ENCODE results near the gene GTF3A. TPM values are rescaled to one million over a fixed set of nuclear protein-coding genes. Genes with fewer than 3 reads are reported as not detected.
"Not testable (repeated sequence)": the region's sequence is repeated elsewhere in the genome, so short reads cannot be mapped to it uniquely, and the experiment has no call there.

GTF3A gene
- total and polyA plus RNA-seq, 2 donors from 2014 or later: 64.8 to 126 TPM

DNA sequence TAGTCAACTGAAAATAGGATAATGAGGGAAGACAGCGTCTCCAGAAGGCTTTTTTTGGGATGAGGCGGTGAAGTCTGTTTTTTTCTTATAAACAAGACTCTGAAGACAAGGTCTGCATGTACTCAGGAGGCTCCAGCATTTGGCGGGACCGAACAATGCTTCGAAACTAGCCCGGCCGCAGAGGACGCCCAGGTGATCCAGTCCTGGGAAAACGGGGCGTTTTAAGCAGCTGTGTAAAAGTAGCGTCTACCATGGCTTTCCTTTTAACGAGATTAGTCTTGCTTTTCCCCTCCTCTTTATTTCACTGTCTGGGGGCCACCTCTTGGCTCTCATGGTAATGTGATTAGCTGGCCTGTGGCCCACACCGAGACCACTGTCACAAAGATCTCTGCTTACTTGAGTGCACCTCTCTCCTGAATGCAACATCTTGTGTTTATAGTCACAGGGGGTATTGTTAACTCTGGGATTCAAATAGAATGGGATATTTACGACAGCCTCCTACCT, 29.4 kb upstream of the GTF3A start:
- Histone ChIP-seq H3K4me3 (ENCODE audit: low read length in 3 of 3) (no peak overlapping the region), H3K9me3 (ENCODE audit: control insufficient read depth in 2 of 3, insufficient read depth in 1 of 3, low read length in 3 of 3) (peaks cover 0 to 8% (median 3%) of the 10 kb centered on the region in 3 donors), H3K27ac (ENCODE audit: low read depth in 2 of 2, low read length in 2 of 2) (no peak overlapping the region), H3K27me3 (ENCODE audit: control insufficient read depth, insufficient read depth, low read length) (no peaks in the 10 kb centered on the region), H3K36me3 (ENCODE audit: control insufficient read depth in 2 of 3, insufficient read depth in 3 of 3, low read length in 3 of 3) (no peaks in the 10 kb centered on the region), H3K4me1 (ENCODE audit: control insufficient read depth in 2 of 3, insufficient read depth in 2 of 3, low read depth in 1 of 3, low read length in 3 of 3) (peaks cover 0 to 2% (median 0%) of the 10 kb centered on the region in 3 donors), H3K9ac (ENCODE audit: low read length in 3 of 3) (no peak overlapping the region)
- DNase-seq (peak in 1 of 5 donors; percentile 26), FAIRE-seq (no peak)
- TF ChIP-seq, protein P1, sequence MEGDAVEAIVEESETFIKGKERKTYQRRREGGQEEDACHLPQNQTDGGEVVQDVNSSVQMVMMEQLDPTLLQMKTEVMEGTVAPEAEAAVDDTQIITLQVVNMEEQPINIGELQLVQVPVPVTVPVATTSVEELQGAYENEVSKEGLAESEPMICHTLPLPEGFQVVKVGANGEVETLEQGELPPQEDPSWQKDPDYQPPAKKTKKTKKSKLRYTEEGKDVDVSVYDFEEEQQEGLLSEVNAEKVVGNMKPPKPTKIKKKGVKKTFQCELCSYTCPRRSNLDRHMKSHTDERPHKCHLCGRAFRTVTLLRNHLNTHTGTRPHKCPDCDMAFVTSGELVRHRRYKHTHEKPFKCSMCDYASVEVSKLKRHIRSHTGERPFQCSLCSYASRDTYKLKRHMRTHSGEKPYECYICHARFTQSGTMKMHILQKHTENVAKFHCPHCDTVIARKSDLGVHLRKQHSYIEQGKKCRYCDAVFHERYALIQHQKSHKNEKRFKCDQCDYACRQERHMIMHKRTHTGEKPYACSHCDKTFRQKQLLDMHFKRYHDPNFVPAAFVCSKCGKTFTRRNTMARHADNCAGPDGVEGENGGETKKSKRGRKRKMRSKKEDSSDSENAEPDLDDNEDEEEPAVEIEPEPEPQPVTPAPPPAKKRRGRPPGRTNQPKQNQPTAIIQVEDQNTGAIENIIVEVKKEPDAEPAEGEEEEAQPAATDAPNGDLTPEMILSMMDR (IDR thresholded peaks at IDR 0.05; ENCODE audit: borderline replicate concordance, extremely low read depth, insufficient read depth): no peak
- intact Hi-C loops (cut with DNase I): no loop called here

DNA sequence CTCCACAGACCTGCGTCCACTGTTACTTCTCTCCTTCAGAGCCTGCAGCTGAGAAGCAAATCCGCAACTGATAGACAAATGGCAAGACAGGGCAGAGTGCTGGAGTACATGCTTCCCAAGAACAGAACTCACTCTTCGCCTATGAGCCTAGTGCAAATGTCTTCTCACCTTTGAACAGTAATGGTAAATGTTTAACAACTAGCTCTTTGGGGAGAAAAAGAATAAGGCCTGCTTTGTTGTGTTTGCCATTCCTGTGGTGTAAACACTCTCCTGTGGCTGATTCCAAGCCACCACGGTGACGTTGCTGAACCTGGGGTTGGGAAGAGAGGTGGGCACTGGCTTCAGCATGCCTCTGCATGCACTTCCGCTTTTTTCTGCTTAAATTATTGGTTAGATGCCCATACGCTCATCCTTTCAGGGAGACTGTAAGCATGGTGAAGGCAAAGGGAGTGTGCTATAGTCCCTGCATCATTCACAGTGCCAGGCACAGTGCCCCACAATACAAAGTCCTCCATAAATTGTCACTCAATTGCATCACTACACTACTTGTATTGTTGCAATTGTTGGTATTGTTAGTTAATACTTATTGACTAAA, 28.1 kb upstream of the GTF3A start:
- no peak overlapping the region for H3K9ac ChIP-seq (ENCODE audit: low read length in 3 of 3)
- no peak overlapping the region for H3K4me3 ChIP-seq (ENCODE audit: low read length in 3 of 3)
- TF ChIP-seq, protein P1 (IDR thresholded peaks at IDR 0.05; ENCODE audit: borderline replicate concordance, extremely low read depth, insufficient read depth): no peak
- no peak overlapping the region for H3K27ac ChIP-seq (ENCODE audit: low read depth in 2 of 2, low read length in 2 of 2)
- peaks cover 0 to 2% (median 0%) of the 10 kb centered on the region in 3 donors for H3K4me1 ChIP-seq (ENCODE audit: control insufficient read depth in 2 of 3, insufficient read depth in 2 of 3, low read depth in 1 of 3, low read length in 3 of 3)
- intact Hi-C loops (cut with DNase I): no loop called here
- peaks cover 0 to 8% (median 3%) of the 10 kb centered on the region in 3 donors for H3K9me3 ChIP-seq (ENCODE audit: control insufficient read depth in 2 of 3, insufficient read depth in 1 of 3, low read length in 3 of 3)
- DNase-seq: no peak
- FAIRE-seq: no peak
- H3K27me3 ChIP-seq (ENCODE audit: control insufficient read depth, insufficient read depth, low read length): no peaks in the 10 kb centered on the region
- H3K36me3 ChIP-seq (ENCODE audit: control insufficient read depth in 2 of 3, insufficient read depth in 3 of 3, low read length in 3 of 3): no peaks in the 10 kb centered on the region

DNA sequence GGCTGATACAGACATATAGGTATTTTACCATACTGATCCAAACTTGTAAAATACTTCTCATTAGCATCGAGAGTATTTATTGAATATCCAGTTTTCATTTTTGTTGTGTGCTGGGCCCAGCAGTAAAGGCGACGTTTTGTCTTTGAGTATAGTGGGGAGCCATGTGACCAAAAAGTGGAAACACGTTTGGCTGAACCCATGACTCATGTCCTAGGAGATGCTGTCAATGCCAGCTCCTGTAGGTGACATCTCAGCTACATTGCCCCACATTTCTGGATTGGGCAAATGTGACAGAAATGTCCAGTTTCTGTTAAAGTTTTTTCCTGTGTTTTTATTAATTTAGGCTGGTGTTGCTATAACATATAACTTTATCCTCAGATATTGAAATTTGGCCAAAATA, 26.1 kb upstream of the GTF3A start:
- H3K27ac ChIP-seq (ENCODE audit: low read depth in 2 of 2, low read length in 2 of 2): no peak overlapping the region
- FAIRE-seq (no peak), DNase-seq (no peak)
- intact Hi-C loops (cut with DNase I): no loop called here
- no peak overlapping the region for H3K4me3 ChIP-seq (ENCODE audit: low read length in 3 of 3)
- no peaks in the 10 kb centered on the region for H3K27me3 ChIP-seq (ENCODE audit: control insufficient read depth, insufficient read depth, low read length)
- peaks cover 0 to 8% (median 3%) of the 10 kb centered on the region in 3 donors for H3K9me3 ChIP-seq (ENCODE audit: control insufficient read depth in 2 of 3, insufficient read depth in 1 of 3, low read length in 3 of 3)
- no peak overlapping the region for H3K9ac ChIP-seq (ENCODE audit: low read length in 3 of 3)
- no peaks in the 10 kb centered on the region for H3K36me3 ChIP-seq (ENCODE audit: control insufficient read depth in 2 of 3, insufficient read depth in 3 of 3, low read length in 3 of 3)
- TF ChIP-seq, protein P1 (IDR thresholded peaks at IDR 0.05; ENCODE audit: borderline replicate concordance, extremely low read depth, insufficient read depth): no peak
- H3K4me1 ChIP-seq (ENCODE audit: control insufficient read depth in 2 of 3, insufficient read depth in 2 of 3, low read depth in 1 of 3, low read length in 3 of 3): peaks cover 0 to 10% (median 10%) of the 10 kb centered on the region in 3 donors

DNA sequence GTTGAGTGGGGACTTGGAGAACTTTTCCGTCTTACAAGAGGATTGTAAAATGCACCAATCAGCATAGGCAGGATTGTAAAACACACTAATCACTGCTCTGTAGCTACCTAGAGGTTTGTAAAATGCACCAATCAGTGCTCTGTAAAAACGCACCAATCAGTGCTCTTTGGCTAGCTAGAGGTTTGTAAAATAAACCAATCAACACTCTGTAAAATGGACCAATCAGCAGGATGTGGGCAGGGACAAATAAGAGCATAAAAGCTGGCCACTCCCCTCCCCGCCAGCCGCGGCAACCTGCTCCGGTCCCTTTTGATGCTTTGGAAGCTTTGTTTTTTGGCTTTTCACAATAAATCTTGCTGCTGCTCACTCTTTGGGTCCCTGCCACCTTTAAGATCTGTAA, 24.0 kb upstream of the GTF3A start:
- DNase-seq; intact Hi-C loops (cut with DNase I); FAIRE-seq; H3K27ac ChIP-seq (ENCODE audit: low read depth in 2 of 2, low read length in 2 of 2); H3K9ac ChIP-seq (ENCODE audit: low read length in 3 of 3); H3K4me3 ChIP-seq (ENCODE audit: low read length in 3 of 3); H3K36me3 ChIP-seq (ENCODE audit: control insufficient read depth in 2 of 3, insufficient read depth in 3 of 3, low read length in 3 of 3); H3K27me3 ChIP-seq (ENCODE audit: control insufficient read depth, insufficient read depth, low read length); H3K9me3 ChIP-seq (ENCODE audit: control insufficient read depth in 2 of 3, insufficient read depth in 1 of 3, low read length in 3 of 3): not testable (repeated sequence)
- H3K4me1 ChIP-seq (ENCODE audit: control insufficient read depth in 2 of 3, insufficient read depth in 2 of 3, low read depth in 1 of 3, low read length in 3 of 3): peaks cover 6 to 26% (median 19%) of the 10 kb centered on the region in 3 donors
